ENCODE measurements around the gene PEG3. TPM values are rescaled to one million over a fixed set of nuclear protein-coding genes. Genes with fewer than 3 reads are reported as not detected.
A peak's percentile ranks its signal among the peaks of the same experiment; 100 is the strongest.

PEG3 gene
- total and polyA plus RNA-seq, 2 of the 13 experiments (the other 11 are each of a cell fraction or from before 2014, with no cell fraction given) = 217 to 394 TPM

DNA sequence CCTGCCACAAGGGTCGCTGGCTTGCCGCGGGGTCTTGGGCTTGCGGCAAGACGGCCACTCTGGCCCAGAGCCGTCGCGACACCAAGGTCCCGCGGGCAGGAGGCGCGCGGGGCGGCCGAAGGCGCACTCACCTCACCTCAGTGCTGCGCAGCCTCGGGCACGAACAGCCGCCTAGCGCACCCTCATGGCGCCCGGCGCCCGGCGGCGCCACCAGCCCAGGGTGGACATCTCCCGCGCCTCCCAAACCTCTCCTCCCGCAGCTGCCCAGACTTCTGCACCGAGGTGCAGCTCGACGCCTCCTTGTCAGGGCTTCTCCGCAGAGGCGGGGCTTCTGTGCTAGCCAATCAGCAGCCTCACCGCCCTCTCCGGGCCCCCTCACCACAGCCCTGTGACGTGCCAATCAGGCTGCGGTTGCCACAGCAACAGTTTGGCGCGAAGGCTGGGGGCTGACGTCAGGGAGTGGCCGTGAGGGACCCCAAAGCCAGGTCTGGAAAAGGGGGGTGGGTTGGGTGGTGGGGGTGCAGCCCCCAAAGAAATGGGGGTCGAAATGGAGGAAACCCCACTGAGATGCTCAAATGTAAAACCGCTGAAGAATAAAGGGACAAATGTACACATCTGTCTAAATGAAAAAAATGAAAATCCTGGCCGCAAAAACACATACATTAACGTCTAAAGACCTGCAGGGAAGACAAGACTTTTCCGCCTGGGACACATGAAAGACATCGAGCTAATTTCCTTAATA is at the start of gene PEG3, which contains the start of gene ZIM2 (continued):
- TF ChIP-seq ZNF678 (CRISPR knock-in tag; IDR thresholded peaks at IDR 0.05) = no peak
- TF ChIP-seq, protein P1, sequence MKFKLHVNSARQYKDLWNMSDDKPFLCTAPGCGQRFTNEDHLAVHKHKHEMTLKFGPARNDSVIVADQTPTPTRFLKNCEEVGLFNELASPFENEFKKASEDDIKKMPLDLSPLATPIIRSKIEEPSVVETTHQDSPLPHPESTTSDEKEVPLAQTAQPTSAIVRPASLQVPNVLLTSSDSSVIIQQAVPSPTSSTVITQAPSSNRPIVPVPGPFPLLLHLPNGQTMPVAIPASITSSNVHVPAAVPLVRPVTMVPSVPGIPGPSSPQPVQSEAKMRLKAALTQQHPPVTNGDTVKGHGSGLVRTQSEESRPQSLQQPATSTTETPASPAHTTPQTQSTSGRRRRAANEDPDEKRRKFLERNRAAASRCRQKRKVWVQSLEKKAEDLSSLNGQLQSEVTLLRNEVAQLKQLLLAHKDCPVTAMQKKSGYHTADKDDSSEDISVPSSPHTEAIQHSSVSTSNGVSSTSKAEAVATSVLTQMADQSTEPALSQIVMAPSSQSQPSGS (CRISPR knock-in tag; IDR thresholded peaks at IDR 0.05) = no peak
- no peak; the same call in 1 of the 2 replicates for TF ChIP-seq ZNF296 (CRISPR knock-in tag; conservative IDR thresholded peaks at IDR 0.05)
- TF ChIP-seq NR2F6 (IDR thresholded peaks at IDR 0.05) = no peak
- no peak for TF ChIP-seq NR2F6 (CRISPR knock-in tag; IDR thresholded peaks at IDR 0.05)
- TF ChIP-seq ZNF225 (CRISPR knock-in tag; IDR thresholded peaks at IDR 0.05) = no peak
- TF ChIP-seq DMAP1 (CRISPR knock-in tag; IDR thresholded peaks at IDR 0.05) = no peak
- TF ChIP-seq PHF8 (CRISPR knock-in tag; IDR thresholded peaks at IDR 0.05) = no peak
- no peak for TF ChIP-seq KDM1A (CRISPR knock-in tag; IDR thresholded peaks at IDR 0.05)
- no peak for TF ChIP-seq NCOA2 (CRISPR knock-in tag; IDR thresholded peaks at IDR 0.05)
- no peak for TF ChIP-seq MAF1 (CRISPR knock-in tag; IDR thresholded peaks at IDR 0.05; ENCODE audit: borderline replicate concordance)
- no peak for TF ChIP-seq TP53 (CRISPR knock-in tag; conservative IDR thresholded peaks at IDR 0.05)
- no peak for TF ChIP-seq TBX3 (IDR thresholded peaks at IDR 0.05; ENCODE audit: borderline replicate concordance)
- TF ChIP-seq FOXO4 (CRISPR knock-in tag; conservative IDR thresholded peaks at IDR 0.05) = no peak
- no peak for TF ChIP-seq ZNF335 (CRISPR knock-in tag; IDR thresholded peaks at IDR 0.05)
- no peak for TF ChIP-seq SRSF1 (optimal IDR thresholded peaks at IDR 0.05; ENCODE audit: low read depth, low read length)
- no peak for TF ChIP-seq FOXO1 (CRISPR knock-in tag; IDR thresholded peaks at IDR 0.05)
- TF ChIP-seq NKX3-1 (CRISPR knock-in tag; IDR thresholded peaks at IDR 0.05) = no peak
- no peak for TF ChIP-seq ZNF18 (CRISPR knock-in tag; IDR thresholded peaks at IDR 0.05; ENCODE audit: insufficient replicate concordance)
- TF ChIP-seq, protein P2, sequence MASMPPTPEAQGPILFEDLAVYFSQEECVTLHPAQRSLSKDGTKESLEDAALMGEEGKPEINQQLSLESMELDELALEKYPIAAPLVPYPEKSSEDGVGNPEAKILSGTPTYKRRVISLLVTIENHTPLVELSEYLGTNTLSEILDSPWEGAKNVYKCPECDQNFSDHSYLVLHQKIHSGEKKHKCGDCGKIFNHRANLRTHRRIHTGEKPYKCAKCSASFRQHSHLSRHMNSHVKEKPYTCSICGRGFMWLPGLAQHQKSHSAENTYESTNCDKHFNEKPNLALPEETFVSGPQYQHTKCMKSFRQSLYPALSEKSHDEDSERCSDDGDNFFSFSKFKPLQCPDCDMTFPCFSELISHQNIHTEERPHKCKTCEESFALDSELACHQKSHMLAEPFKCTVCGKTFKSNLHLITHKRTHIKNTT (CRISPR knock-in tag; IDR thresholded peaks at IDR 0.05) = no peak
- peak; percentile 66 for TF ChIP-seq RBM39 (IDR thresholded peaks at IDR 0.05; ENCODE audit: low read depth, low read length, poor library complexity, severe bottlenecking)
- peak; percentile 81 for TF ChIP-seq ZBTB10 (CRISPR knock-in tag; IDR thresholded peaks at IDR 0.05; ENCODE audit: borderline replicate concordance)
- peak; percentile 80 for TF ChIP-seq SAFB2 (CRISPR knock-in tag; IDR thresholded peaks at IDR 0.05; ENCODE audit: borderline replicate concordance, low read depth)
- TF ChIP-seq MYNN (CRISPR knock-in tag; IDR thresholded peaks at IDR 0.05; ENCODE audit: low read depth) = no peak

All from HepG2 (cell line).